K562 (cell line): Measurements from ENCODE around the gene USP7. TPM values are rescaled to one million over a fixed set of nuclear protein-coding genes. Genes with fewer than 3 reads are reported as not detected.

Experiments
- GABPB2 ChIP-seq: fragments of 250-450 bp; sonication (Bioruptor Pico); conservative IDR thresholded peaks from 2 replicates; pipeline ENCODE4 v1.5.1; 2021; ENCODE audit warnings: mild to moderate bottlenecking
- MAZ ChIP-seq, 2 experiments: fragments of 450-650 bp in 1 of 2; sonication (generic) in 1 of 2; formaldehyde crosslinking; IDR thresholded peaks in 1 of 2; conservative IDR thresholded peaks in 1 of 2; 2 replicates each; pipeline versions ENCODE4 v1.4.0 to v1.5.0; 2020; ENCODE audit warnings: mild to moderate bottlenecking in 1 of 2, missing genetic modification reagents in 1 of 2
- MTA2 ChIP-seq: fragments of 450-650 bp; IDR thresholded peaks from 2 replicates; pipeline ENCODE4 v1.6.1; 2016; ENCODE audit warnings: low read depth
- polyA plus RNA-seq, 8 experiments: library from polyadenylated mRNA; depleted of rRNA in 4 of 8; stranded (reverse) in 5 of 8; unstranded in 3 of 8; fragments of >200 nt; fragmentation: Nextera tagmentation in 2 of 8; fragmentation: Illumina TruSeq in 1 of 8; extraction: Ambion mirVana in 2 of 8; extraction: Trizol in 1 of 8; gene quantifications; 2 replicates each; pipeline versions ENCODE4 v1.2.1 to v1.2.3, GENCODE V29; 2011 to 2014; ENCODE audit warnings: inconsistent platforms in 1 of 8, missing spikeins in 1 of 8
- total RNA-seq, 7 experiments: library from RNA; depleted of rRNA in 6 of 7; stranded (reverse); fragments of >200 nt in 6 of 7; fragmentation: Illumina TruSeq in 2 of 7; extraction: Trizol in 2 of 7; gene quantifications; 2 replicates each; pipeline versions ENCODE4 v1.2.1 to v1.2.3, GENCODE V29; 2011 to 2021; ENCODE audit warnings: low replicate concordance in 1 of 7
- TF ChIP-seq, protein P1 (sequence below): fragments of 450-650 bp; IDR thresholded peaks from 2 replicates; pipeline ENCODE4 v1.6.1; 2016; ENCODE audit warnings: low read depth
- TF ChIP-seq, protein P2 (sequence below), 2 experiments: IDR thresholded peaks; 2 replicates each; pipeline ENCODE4 v1.6.1; 2012; ENCODE audit warnings: improper control_type of control experiment in 2 of 2, low read depth in 2 of 2, low read length in 2 of 2, borderline replicate concordance in 1 of 2
- TF ChIP-seq, protein P3 (sequence below): sonication (generic); formaldehyde crosslinking; IDR thresholded peaks from 2 replicates; pipeline ENCODE4 v1.8.1; 2022; ENCODE audit warnings: missing genetic modification reagents
- TF ChIP-seq, protein P4 (sequence below): fragments of 250-450 bp; sonication (Bioruptor Pico); IDR thresholded peaks from 2 replicates; pipeline ENCODE4 v1.8.0; 2022; ENCODE audit warnings: inconsistent platforms
- TF ChIP-seq, protein P5 (sequence below): sonication (generic); formaldehyde crosslinking; IDR thresholded peaks from 2 replicates; pipeline ENCODE4 v1.8.0; 2022; ENCODE audit warnings: mild to moderate bottlenecking, missing genetic modification reagents

The USP7 gene
- total and polyA plus RNA-seq, 9 of the 15 experiments (the other 6 are each of a cell fraction or from before 2014, with no cell fraction given), result 17.1 to 145 (median 57.9) TPM

DNA sequence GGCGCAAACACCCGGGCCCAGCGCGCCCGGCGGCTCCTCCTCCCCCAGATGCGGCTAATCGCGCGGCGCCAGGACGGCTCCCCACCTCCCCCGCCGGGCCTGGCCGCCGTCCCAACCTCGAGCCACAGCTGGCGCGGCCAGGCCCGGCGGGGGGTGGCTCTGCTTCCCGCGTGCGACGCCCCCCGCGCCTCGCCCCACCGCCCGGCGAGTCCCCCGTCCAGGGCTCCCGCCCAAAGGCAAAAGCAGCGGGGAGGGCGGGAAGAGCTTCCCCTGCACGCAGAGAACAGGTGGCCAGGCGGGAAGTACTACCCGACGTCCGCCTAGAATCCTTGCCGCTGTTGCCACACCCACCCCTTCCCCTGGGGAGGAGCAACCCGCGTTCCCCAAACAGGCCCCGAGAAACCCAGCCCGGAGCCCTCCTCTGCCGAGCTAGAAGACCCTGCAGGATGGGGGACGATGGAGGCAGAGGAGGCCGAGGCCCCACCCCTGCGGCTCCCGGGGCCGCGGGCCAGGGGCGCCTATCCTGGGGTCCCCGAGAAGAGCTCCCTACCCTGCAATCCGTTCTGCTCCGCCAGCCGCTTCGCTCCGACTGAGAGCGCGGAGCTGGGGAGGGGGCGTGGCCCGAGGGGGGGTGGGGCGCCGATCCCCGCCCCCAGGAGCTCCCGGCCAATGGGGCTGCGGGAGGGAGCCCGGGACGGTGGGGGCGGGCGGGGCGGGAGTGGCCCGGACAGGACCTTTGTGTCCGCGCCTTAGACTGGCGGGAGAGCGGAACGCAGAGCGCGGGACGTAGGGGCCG lies 95.1 kb downstream of the USP7 start, which contains the start of gene CARHSP1 (continued):
- TF ChIP-seq, protein P1, sequence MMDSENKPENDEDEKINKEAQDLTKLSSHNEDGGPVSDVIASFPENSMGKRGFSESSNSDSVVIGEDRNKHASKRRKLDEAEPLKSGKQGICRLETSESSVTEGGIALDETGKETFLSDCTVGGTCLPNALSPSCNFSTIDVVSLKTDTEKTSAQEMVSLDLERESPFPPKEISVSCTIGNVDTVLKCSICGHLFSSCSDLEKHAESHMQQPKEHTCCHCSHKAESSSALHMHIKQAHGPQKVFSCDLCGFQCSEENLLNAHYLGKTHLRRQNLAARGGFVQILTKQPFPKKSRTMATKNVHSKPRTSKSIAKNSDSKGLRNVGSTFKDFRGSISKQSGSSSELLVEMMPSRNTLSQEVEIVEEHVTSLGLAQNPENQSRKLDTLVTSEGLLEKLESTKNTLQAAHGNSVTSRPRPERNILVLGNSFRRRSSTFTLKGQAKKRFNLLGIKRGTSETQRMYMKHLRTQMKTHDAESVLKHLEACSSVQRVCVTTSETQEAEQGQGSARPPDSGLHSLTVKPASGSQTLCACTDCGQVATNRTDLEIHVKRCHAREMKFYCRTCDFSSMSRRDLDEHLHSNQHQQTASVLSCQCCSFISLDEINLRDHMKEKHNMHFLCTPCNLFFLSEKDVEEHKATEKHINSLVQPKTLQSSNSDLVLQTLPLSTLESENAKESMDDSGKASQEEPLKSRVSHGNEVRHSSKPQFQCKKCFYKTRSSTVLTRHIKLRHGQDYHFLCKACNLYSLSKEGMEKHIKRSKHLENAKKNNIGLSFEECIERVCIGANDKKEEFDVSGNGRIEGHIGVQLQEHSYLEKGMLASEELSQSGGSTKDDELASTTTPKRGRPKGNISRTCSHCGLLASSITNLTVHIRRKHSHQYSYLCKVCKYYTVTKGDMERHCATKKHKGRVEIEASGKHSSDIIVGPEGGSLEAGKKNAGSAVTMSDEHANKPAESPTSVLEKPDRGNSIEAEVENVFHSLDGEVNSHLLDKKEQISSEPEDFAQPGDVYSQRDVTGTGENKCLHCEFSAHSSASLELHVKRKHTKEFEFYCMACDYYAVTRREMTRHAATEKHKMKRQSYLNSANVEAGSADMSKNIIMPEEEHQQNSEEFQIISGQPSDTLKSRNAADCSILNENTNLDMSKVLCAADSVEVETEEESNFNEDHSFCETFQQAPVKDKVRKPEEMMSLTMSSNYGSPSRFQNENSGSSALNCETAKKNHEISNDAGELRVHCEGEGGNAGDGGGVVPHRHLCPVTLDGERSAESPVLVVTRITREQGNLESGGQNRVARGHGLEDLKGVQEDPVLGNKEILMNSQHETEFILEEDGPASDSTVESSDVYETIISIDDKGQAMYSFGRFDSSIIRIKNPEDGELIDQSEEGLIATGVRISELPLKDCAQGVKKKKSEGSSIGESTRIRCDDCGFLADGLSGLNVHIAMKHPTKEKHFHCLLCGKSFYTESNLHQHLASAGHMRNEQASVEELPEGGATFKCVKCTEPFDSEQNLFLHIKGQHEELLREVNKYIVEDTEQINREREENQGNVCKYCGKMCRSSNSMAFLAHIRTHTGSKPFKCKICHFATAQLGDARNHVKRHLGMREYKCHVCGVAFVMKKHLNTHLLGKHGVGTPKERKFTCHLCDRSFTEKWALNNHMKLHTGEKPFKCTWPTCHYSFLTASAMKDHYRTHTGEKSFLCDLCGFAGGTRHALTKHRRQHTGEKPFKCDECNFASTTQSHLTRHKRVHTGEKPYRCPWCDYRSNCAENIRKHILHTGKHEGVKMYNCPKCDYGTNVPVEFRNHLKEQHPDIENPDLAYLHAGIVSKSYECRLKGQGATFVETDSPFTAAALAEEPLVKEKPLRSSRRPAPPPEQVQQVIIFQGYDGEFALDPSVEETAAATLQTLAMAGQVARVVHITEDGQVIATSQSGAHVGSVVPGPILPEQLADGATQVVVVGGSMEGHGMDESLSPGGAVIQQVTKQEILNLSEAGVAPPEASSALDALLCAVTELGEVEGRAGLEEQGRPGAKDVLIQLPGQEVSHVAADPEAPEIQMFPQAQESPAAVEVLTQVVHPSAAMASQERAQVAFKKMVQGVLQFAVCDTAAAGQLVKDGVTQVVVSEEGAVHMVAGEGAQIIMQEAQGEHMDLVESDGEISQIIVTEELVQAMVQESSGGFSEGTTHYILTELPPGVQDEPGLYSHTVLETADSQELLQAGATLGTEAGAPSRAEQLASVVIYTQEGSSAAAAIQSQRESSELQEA, result no peak
- TF ChIP-seq, protein P2, sequence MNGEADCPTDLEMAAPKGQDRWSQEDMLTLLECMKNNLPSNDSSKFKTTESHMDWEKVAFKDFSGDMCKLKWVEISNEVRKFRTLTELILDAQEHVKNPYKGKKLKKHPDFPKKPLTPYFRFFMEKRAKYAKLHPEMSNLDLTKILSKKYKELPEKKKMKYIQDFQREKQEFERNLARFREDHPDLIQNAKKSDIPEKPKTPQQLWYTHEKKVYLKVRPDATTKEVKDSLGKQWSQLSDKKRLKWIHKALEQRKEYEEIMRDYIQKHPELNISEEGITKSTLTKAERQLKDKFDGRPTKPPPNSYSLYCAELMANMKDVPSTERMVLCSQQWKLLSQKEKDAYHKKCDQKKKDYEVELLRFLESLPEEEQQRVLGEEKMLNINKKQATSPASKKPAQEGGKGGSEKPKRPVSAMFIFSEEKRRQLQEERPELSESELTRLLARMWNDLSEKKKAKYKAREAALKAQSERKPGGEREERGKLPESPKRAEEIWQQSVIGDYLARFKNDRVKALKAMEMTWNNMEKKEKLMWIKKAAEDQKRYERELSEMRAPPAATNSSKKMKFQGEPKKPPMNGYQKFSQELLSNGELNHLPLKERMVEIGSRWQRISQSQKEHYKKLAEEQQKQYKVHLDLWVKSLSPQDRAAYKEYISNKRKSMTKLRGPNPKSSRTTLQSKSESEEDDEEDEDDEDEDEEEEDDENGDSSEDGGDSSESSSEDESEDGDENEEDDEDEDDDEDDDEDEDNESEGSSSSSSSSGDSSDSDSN (IDR thresholded peaks at IDR 0.05; ENCODE audit: borderline replicate concordance in 1 of 2, low read depth in 2 of 2, low read length in 2 of 2), result peak in 1 of 2 experiments; percentile 22; a peak in 1 of 4 replicates
- TF ChIP-seq MAZ (CRISPR knock-in tag; conservative IDR thresholded peaks at IDR 0.05 in 1 of 2, IDR thresholded peaks at IDR 0.05 in 1 of 2) (peak in 1 of 2 experiments; percentile 85; a peak in 2 of 4 replicates), GABPB2 (CRISPR knock-in tag) (no peak), MTA2 (peak; percentile 39; the same call in 1 of the 2 replicates)
- TF ChIP-seq, protein P3, sequence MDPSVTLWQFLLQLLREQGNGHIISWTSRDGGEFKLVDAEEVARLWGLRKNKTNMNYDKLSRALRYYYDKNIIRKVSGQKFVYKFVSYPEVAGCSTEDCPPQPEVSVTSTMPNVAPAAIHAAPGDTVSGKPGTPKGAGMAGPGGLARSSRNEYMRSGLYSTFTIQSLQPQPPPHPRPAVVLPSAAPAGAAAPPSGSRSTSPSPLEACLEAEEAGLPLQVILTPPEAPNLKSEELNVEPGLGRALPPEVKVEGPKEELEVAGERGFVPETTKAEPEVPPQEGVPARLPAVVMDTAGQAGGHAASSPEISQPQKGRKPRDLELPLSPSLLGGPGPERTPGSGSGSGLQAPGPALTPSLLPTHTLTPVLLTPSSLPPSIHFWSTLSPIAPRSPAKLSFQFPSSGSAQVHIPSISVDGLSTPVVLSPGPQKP, result no peak
- TF ChIP-seq, protein P4, sequence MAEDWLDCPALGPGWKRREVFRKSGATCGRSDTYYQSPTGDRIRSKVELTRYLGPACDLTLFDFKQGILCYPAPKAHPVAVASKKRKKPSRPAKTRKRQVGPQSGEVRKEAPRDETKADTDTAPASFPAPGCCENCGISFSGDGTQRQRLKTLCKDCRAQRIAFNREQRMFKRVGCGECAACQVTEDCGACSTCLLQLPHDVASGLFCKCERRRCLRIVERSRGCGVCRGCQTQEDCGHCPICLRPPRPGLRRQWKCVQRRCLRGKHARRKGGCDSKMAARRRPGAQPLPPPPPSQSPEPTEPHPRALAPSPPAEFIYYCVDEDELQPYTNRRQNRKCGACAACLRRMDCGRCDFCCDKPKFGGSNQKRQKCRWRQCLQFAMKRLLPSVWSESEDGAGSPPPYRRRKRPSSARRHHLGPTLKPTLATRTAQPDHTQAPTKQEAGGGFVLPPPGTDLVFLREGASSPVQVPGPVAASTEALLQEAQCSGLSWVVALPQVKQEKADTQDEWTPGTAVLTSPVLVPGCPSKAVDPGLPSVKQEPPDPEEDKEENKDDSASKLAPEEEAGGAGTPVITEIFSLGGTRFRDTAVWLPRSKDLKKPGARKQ (CRISPR knock-in tag), result no peak
- TF ChIP-seq, protein P5, sequence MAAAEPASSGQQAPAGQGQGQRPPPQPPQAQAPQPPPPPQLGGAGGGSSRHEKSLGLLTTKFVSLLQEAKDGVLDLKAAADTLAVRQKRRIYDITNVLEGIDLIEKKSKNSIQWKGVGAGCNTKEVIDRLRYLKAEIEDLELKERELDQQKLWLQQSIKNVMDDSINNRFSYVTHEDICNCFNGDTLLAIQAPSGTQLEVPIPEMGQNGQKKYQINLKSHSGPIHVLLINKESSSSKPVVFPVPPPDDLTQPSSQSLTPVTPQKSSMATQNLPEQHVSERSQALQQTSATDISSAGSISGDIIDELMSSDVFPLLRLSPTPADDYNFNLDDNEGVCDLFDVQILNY (CRISPR knock-in tag), result no peak
